ENCODE results near the gene S100A7A.

DNA sequence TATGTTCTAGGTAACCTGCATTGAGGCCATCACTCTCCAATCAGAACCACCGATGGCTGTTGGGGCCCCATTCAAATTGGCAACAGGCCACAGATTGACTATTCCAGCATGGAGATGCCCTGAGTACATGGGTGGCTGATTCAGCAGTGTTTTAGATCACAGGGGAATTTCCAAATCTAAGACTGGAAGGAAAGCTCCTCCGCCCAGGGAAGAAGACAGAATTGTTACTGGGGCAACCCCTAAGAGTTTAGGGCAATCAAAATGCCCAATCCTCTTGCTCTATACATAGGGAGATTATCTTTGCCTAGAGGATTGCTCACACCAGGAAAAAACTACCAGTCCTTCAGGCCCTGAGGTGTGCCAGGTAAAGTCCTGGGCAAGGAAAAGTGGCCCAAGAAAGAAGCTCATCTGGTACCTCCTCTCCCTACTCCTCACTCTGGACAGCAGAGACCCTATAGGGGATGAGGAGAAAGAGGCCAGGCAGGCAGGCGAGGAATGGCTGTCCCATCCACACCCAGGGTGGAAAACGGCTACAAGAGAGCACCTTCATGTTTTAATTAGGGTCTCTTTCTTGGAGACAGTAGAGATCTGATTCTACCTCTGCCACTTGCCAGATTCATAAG lies 31.3 kb upstream of the S100A7A start:
- TF ChIP-seq, protein P1, sequence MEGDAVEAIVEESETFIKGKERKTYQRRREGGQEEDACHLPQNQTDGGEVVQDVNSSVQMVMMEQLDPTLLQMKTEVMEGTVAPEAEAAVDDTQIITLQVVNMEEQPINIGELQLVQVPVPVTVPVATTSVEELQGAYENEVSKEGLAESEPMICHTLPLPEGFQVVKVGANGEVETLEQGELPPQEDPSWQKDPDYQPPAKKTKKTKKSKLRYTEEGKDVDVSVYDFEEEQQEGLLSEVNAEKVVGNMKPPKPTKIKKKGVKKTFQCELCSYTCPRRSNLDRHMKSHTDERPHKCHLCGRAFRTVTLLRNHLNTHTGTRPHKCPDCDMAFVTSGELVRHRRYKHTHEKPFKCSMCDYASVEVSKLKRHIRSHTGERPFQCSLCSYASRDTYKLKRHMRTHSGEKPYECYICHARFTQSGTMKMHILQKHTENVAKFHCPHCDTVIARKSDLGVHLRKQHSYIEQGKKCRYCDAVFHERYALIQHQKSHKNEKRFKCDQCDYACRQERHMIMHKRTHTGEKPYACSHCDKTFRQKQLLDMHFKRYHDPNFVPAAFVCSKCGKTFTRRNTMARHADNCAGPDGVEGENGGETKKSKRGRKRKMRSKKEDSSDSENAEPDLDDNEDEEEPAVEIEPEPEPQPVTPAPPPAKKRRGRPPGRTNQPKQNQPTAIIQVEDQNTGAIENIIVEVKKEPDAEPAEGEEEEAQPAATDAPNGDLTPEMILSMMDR (IDR thresholded peaks at IDR 0.05) = no peak
- TF ChIP-seq POLR2A (IDR thresholded peaks at IDR 0.05) = no peak
